Thyroid gland (tissue), 4 donors: ENCODE results near the gene SEMA4B.

ENCODE experiments used
- POLR2A ChIP-seq, 2 donors: fragments of 450-650 bp; IDR thresholded peaks; one replicate each; pipeline ENCODE4 v1.6.1; 2017; ENCODE audit warnings: antibody characterized with exemption in 2 of 2, mild to moderate bottlenecking in 2 of 2, moderate library complexity in 1 of 2
- TF ChIP-seq, protein P1 (sequence below), 6 experiments: fragments of 200-600 bp in 3 of 6; fragments of 450-650 bp in 3 of 6; sonication (generic) in 3 of 6; IDR thresholded peaks; one replicate each; pipeline ENCODE4 v1.5.1; 2016 to 2019; ENCODE audit warnings: antibody characterized with exemption in 6 of 6, mild to moderate bottlenecking in 2 of 6, inconsistent platforms in 1 of 6, moderate library complexity in 1 of 6

DNA sequence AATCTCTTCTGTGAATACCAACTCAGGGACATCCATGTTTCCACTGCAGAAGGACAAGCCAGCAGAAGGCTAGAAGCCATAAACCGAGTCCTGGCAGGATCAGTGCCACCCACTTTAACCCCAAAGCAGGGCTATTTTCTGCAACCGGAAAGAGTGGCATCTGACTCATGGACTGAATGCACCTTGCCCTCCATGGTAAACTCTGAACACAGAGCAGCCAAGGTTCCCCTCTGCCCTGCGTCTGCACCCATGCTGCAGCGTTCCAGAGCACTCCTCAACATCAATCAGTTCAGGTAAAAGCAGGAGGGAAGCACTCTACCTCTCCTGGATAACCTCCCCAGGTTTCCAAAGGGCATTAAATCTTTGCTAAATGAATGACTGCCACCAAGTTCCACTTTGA lies 63.5 kb downstream of the SEMA4B start:
- TF ChIP-seq, protein P1, sequence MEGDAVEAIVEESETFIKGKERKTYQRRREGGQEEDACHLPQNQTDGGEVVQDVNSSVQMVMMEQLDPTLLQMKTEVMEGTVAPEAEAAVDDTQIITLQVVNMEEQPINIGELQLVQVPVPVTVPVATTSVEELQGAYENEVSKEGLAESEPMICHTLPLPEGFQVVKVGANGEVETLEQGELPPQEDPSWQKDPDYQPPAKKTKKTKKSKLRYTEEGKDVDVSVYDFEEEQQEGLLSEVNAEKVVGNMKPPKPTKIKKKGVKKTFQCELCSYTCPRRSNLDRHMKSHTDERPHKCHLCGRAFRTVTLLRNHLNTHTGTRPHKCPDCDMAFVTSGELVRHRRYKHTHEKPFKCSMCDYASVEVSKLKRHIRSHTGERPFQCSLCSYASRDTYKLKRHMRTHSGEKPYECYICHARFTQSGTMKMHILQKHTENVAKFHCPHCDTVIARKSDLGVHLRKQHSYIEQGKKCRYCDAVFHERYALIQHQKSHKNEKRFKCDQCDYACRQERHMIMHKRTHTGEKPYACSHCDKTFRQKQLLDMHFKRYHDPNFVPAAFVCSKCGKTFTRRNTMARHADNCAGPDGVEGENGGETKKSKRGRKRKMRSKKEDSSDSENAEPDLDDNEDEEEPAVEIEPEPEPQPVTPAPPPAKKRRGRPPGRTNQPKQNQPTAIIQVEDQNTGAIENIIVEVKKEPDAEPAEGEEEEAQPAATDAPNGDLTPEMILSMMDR (IDR thresholded peaks at IDR 0.05), result no peak
- no peak for TF ChIP-seq POLR2A (IDR thresholded peaks at IDR 0.05)
